CD4-positive, alpha-beta T cell treated with Interleukin-17A for 1 hour (primary cell): Measurements from ENCODE around the gene DUSP8.

Source experiments
- DNase-seq: peaks from one replicate; pipeline ENCODE4 v3.0.0-alpha.2; 2020

Gene DUSP8

GRCh38 chr11:1565173-1565903 lies 6.7 kb downstream of the DUSP8 start:
- DNase-seq: no peak

- no peak for DNase-seq
These were observed 7.4 kb downstream of the DUSP8 start for GRCh38 chr11:1564535-1565172.

- DNase-seq: no peak
These were observed 8.2 kb downstream of the DUSP8 start for GRCh38 chr11:1563697-1564534.

- DNase-seq: no peak
These were observed 8.9 kb downstream of the DUSP8 start for GRCh38 chr11:1563149-1563638.

- no peak for DNase-seq
These were observed 9.5 kb downstream of the DUSP8 start for GRCh38 chr11:1562469-1563148.

- DNase-seq: no peak
These were observed 10.1 kb downstream of the DUSP8 start for GRCh38 chr11:1561955-1562354.

GRCh38 chr11:1561266-1561665 lies 10.8 kb downstream of the DUSP8 start:
- DNase-seq: no peak

GRCh38 chr11:1560649-1561251 lies 11.3 kb downstream of the DUSP8 start:
- DNase-seq: no peak

GRCh38 chr11:1560002-1560648 lies 11.9 kb downstream of the DUSP8 start:
- no peak for DNase-seq

- DNase-seq: no peak
These were observed 12.7 kb downstream of the DUSP8 start for GRCh38 chr11:1559111-1559951.

GRCh38 chr11:1558775-1559110 lies 13.3 kb downstream of the DUSP8 start:
- DNase-seq: no peak

- DNase-seq: no peak
These were observed 13.9 kb downstream of the DUSP8 start for GRCh38 chr11:1557904-1558774.

GRCh38 chr11:1557051-1557884 lies 14.8 kb downstream of the DUSP8 start:
- DNase-seq: no peak

- DNase-seq: no peak
These were observed 15.7 kb downstream of the DUSP8 start for GRCh38 chr11:1556278-1556902.

- no peak for DNase-seq
These were observed 16.3 kb downstream of the DUSP8 start for GRCh38 chr11:1555713-1556153.

GRCh38 chr11:1554981-1555712 lies 16.9 kb downstream of the DUSP8 start:
- no peak for DNase-seq

- DNase-seq: no peak
These were observed 18.1 kb downstream of the DUSP8 start for GRCh38 chr11:1553808-1554594.
